Neural cell (in vitro differentiated cells): ENCODE measurements around the gene SLC37A1.

Source experiments
- CTCF ChIP-seq: fragments of 450-650 bp; IDR thresholded peaks from 2 replicates; pipeline ENCODE4 v1.5.1; 2014; ENCODE audit warnings: antibody characterized with exemption, mild to moderate bottlenecking, moderate library complexity; ENCODE audit not compliant: poor library complexity, severe bottlenecking
- EP300 ChIP-seq: fragments of 450-650 bp; conservative IDR thresholded peaks from 2 replicates; pipeline ENCODE4 v1.6.1; 2014; ENCODE audit warnings: antibody characterized with exemption, mild to moderate bottlenecking, moderate library complexity; ENCODE audit not compliant: poor library complexity, severe bottlenecking
- POLR2AphosphoS5 ChIP-seq: IDR thresholded peaks from 2 replicates; pipeline ENCODE4 v1.6.1; 2012

- TF ChIP-seq CTCF (no peak), EP300 (no peak), POLR2AphosphoS5 (no peak)
Measured at GRCh38 chr21:42607102-42607501, 93.5 kb downstream of the SLC37A1 start.
